Neuronal stem cell (in vitro differentiated cells): ENCODE results near the gene ATP1A3.

Experiments used
- DNase-seq: peaks from one replicate; pipeline ENCODE4 v3.0.0-alpha.2; 2013; ENCODE audit warnings: low spot score
- H2AFZ ChIP-seq: one replicate; pipeline ENCODE4 v1.6.1; 2013; ENCODE audit warnings: mild to moderate bottlenecking, low read length, inconsistent platforms
- H2AK5ac ChIP-seq: 2 replicates; pipeline ENCODE4 v1.6.1; 2013; ENCODE audit warnings: low read depth, mild to moderate bottlenecking, inconsistent platforms, low read length, moderate library complexity, mixed read lengths
- H2BK120ac ChIP-seq: 2 replicates; pipeline ENCODE4 v1.6.1; 2013; ENCODE audit warnings: low read depth, mild to moderate bottlenecking, inconsistent platforms, low read length, moderate library complexity, mixed read lengths
- H2BK12ac ChIP-seq: one replicate; pipeline ENCODE4 v1.6.1; 2013; ENCODE audit warnings: low read length, inconsistent platforms
- H2BK15ac ChIP-seq: 2 replicates; pipeline ENCODE4 v1.6.1; 2013; ENCODE audit warnings: mild to moderate bottlenecking, low read length, inconsistent platforms, mixed read lengths
- H2BK5ac ChIP-seq: one replicate; pipeline ENCODE4 v1.6.1; 2013; ENCODE audit warnings: inconsistent platforms, mild to moderate bottlenecking, low read length, moderate library complexity
- H3K14ac ChIP-seq: one replicate; pipeline ENCODE4 v1.6.1; 2013; ENCODE audit warnings: low read length, inconsistent platforms
- H3K18ac ChIP-seq: 2 replicates; pipeline ENCODE4 v1.6.1; 2013; ENCODE audit warnings: low read length, inconsistent platforms
- H3K23ac ChIP-seq: 2 replicates; pipeline ENCODE4 v1.6.1; 2013; ENCODE audit warnings: low read depth, mild to moderate bottlenecking, mixed read lengths, low read length, inconsistent platforms; ENCODE audit not compliant: poor library complexity
- H3K27ac ChIP-seq: replicated peaks from 3 replicates; pipeline ENCODE4 v1.5.1; 2013; ENCODE audit warnings: low read length, inconsistent platforms
- H3K27me3 ChIP-seq, 3 experiments: 2 replicates each; pipeline ENCODE4 v1.6.1; 2013; ENCODE audit warnings: low read length in 3 of 3, mild to moderate bottlenecking in 2 of 3, inconsistent platforms in 1 of 3, low read depth in 1 of 3, mixed read lengths in 1 of 3, moderate library complexity in 1 of 3; ENCODE audit not compliant: control insufficient read depth in 3 of 3, insufficient read depth in 3 of 3
- H3K36me3 ChIP-seq, 2 donors: replicated peaks in 1 of 2; 2 replicates each; pipeline ENCODE4 v1.6.1; 2013; ENCODE audit warnings: low read length in 2 of 2; ENCODE audit not compliant: control insufficient read depth in 2 of 2, insufficient read depth in 2 of 2
- H3K4ac ChIP-seq: 2 replicates; pipeline ENCODE4 v1.6.1; 2013; ENCODE audit warnings: inconsistent platforms, mild to moderate bottlenecking, low read length, moderate library complexity
- H3K4me1 ChIP-seq, 2 donors: 1 replicate in 1 of 2; 2 replicates in 1 of 2; pipeline ENCODE4 v1.6.1; 2013; ENCODE audit warnings: low read length in 2 of 2, low read depth in 1 of 2; ENCODE audit not compliant: control insufficient read depth in 2 of 2, insufficient read depth in 1 of 2
- H3K4me2 ChIP-seq: one replicate; pipeline ENCODE4 v1.6.1; 2013; ENCODE audit warnings: mild to moderate bottlenecking, low read length, inconsistent platforms; ENCODE audit not compliant: insufficient read depth, poor library complexity, severe bottlenecking
- H3K4me3 ChIP-seq, 2 donors: 2 replicates each; pipeline ENCODE4 v1.5.1; 2013; ENCODE audit warnings: low read length in 2 of 2, mild to moderate bottlenecking in 2 of 2, inconsistent platforms in 1 of 2, moderate library complexity in 1 of 2
- H3K79me1 ChIP-seq: one replicate; pipeline ENCODE4 v1.6.1; 2013; ENCODE audit warnings: low read depth, mild to moderate bottlenecking, inconsistent platforms, low read length, moderate library complexity
- H3K9ac ChIP-seq: one replicate; pipeline ENCODE4 v1.6.1; 2013; ENCODE audit warnings: mild to moderate bottlenecking, low read depth, low read length, inconsistent platforms; ENCODE audit not compliant: poor library complexity
- H3K9me3 ChIP-seq, 2 donors: replicated peaks in 1 of 2; 2 replicates each; pipeline versions ENCODE3 to v1.6.1; 2013; ENCODE audit warnings: low read length in 2 of 2, mild to moderate bottlenecking in 2 of 2, inconsistent platforms in 1 of 2, low read depth in 1 of 2, mixed read lengths in 1 of 2, moderate library complexity in 1 of 2; ENCODE audit not compliant: control insufficient read depth in 2 of 2, insufficient read depth in 1 of 2
- H4K8ac ChIP-seq: one replicate; pipeline ENCODE4 v1.6.1; 2013; ENCODE audit warnings: low read depth, mild to moderate bottlenecking, inconsistent platforms, low read length, moderate library complexity
- H4K91ac ChIP-seq: one replicate; pipeline ENCODE4 v1.6.1; 2013; ENCODE audit warnings: low read length, low read depth, mild to moderate bottlenecking, inconsistent platforms; ENCODE audit not compliant: poor library complexity
- WGBS, 2 donors: extraction: QIAGEN DNeasy Blood & Tissue Kit; methylation state at CpG; one replicate each; pipeline ENCODE4 v1.1.7; 2013; ENCODE audit warnings: missing lambda C conversion rate in 2 of 2, mixed read lengths in 1 of 2; ENCODE audit not compliant: insufficient read length in 2 of 2, insufficient replicate concordance in 1 of 2; ENCODE audit errors: extremely low coverage in 2 of 2; 5-methylcytosine and 5-hydroxymethylcytosine counted together

The ATP1A3 gene

DNA sequence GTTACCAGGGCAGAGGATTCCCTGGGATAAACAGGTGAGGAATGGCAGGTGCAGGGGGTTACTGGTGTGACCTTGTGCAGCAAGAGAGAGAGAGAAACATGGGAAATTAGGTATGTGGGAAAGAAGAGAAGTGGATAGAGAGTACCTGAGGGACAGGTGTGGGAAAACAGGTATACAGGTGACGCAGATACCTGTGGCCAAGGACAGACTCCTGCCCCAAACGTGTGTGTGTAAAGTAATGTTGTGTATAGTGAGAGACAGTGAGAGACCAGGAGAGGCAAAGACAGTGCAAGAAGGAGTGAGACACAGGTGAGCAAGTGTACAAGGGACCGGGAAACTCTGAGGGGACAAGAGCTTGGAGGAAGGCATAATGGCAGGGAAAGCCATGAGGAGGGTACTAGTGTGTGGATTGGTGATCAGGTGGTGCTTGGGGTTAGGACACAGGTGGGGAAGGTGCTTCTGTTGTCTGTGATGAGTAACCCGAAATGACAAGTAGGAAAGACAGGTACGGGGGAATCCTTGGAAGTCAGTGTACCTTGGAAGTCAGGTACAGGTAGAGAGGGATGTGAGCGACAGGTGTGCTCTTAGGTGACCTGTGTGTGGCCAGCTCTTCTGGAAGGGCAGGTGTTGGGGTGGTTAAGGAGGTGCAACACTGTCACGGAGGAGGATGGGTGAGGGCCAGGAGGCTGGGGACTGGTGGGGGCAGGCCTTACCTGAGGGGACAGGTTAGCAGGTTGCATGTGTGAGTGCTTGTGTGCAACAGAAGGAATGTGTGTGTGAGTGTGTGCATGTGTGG, 68.6 kb downstream of the ATP1A3 start:
- Histone ChIP-seq H2AK5ac (no peak overlapping the region), H3K36me3 (no peaks in the 10 kb centered on the region), H4K8ac (no peak overlapping the region), H3K27ac (no peak overlapping the region), H2BK15ac (no peak overlapping the region), H3K9me3 (peaks cover 0 to 12% of the 10 kb centered on the region in 2 donors), H3K79me1 (no peaks in the 10 kb centered on the region), H3K23ac (no peak overlapping the region), H3K4me3 (peak overlapping the region in 1 of 2 donors; percentile 6), H3K9ac (no peak overlapping the region), H2BK120ac (no peak overlapping the region), H3K14ac (no peak overlapping the region), H2BK12ac (no peak overlapping the region), H3K4me1 (peaks cover 6 to 10% of the 10 kb centered on the region in 2 donors), H2AFZ (no peak overlapping the region), H3K4ac (no peak overlapping the region), H2BK5ac (no peak overlapping the region), H3K18ac (no peak overlapping the region), H3K4me2 (no peak overlapping the region), H3K27me3 (peaks cover 47 to 94% (median 88%) of the 10 kb centered on the region in 3 experiments), H4K91ac (no peak overlapping the region)
- no CpG with 5 or more reads among the region's 7 CpGs for WGBS, 2 donors
- DNase-seq: no peak

DNA sequence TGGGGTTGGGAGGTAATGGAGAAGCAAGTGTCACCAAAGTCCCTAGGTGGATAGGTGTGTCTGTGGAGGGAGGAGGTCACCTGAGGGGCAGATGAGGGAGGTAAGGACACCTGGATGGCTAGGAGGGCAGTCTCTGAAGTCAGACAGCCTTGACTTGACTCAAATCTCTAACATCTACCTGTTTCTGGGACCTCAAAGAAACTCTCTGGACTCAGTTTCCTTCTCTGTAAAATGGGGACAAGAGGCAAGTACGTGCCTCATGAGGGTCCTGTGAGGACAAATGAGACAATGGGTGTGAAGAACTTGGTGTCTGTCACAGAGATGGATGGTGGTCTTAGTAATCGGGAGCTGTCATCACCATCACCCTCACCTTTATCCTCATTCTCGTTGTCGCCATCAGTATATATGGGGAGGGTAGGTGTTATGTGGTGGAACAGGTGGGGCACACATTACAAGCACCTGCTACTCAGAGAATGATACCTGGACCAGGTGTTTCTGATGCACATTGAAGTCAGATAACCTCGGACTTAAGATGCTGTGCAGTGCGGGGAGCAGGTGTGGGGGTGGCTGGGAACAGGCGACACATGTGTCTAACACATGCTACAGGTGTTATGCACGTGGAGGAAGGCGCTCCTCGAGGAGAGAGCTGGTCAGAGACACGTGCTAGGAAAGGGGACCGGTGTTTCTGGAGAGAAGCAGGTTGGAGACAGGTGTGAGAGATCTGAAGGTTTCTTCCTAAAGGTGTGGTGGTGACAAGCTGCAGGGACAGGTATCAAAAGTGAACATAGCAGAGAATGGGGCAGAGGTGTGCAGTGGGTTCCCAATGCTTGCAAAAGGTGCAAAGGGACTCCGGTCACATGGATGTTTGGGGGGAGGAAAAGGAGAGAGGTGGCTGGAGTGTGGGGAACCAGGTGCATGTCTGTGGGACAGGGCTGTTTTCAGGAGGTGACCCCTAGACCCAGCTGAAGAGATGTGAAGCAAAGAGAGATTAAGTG, 69.6 kb downstream of the ATP1A3 start:
- Histone ChIP-seq H3K18ac (no peak overlapping the region), H3K27me3 (peaks cover 39 to 94% (median 86%) of the 10 kb centered on the region in 3 experiments), H2BK15ac (no peak overlapping the region), H3K4me1 (peaks cover 6 to 10% of the 10 kb centered on the region in 2 donors), H3K27ac (no peak overlapping the region), H3K4me2 (no peak overlapping the region), H2AK5ac (no peak overlapping the region), H3K4me3 (no peak overlapping the region), H3K9me3 (peaks cover 0 to 17% of the 10 kb centered on the region in 2 donors), H3K14ac (no peak overlapping the region), H4K8ac (no peak overlapping the region), H2AFZ (no peak overlapping the region), H3K4ac (no peak overlapping the region), H3K79me1 (no peaks in the 10 kb centered on the region), H3K23ac (peak overlapping the region; percentile 18), H2BK120ac (no peak overlapping the region), H3K36me3 (no peaks in the 10 kb centered on the region), H2BK12ac (no peak overlapping the region), H3K9ac (no peak overlapping the region), H2BK5ac (no peak overlapping the region), H4K91ac (no peak overlapping the region)
- no CpG with 5 or more reads among the region's 13 CpGs for WGBS, 2 donors
- no peak for DNase-seq

DNA sequence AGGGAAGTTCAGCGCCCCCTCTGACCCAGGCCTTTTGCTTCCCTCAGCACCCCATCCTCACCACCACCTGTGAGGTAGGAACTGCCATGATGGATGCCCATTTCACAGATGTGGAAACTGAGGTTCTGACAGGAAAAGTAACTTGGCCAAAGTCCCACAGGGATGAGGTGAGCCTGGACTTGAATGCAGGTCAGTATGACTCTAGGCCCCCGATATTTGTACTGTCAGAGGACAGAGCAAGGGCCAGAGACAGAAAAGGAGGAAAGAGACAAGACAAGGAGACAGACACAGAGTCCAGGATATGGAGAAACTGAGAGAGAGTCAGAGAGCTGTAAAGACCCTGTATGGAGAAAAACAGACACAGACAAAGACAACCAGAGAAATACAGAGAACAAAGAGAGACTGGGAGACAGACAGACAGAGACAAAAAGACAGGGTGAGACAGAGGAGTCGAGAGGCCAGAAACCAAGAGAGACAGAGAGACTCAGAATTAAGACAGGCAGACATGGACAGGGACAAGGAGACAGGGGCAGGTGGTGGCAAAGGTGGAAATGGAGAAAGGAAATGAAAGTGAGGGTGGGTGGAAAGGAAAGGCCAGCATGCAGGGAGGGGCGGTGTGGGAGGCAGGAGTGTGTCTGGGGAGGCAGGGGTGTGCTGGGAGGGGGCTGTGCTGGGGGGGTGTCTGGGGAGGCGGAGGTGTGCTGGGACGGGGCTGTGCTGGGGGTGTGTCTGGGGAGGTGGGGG, 70.8 kb downstream of the ATP1A3 start:
- H3K27ac ChIP-seq: no peak overlapping the region
- peaks cover 0 to 3% of the 10 kb centered on the region in 2 donors for H3K36me3 ChIP-seq
- no peak overlapping the region for H2BK15ac ChIP-seq
- no peak for DNase-seq
- no peak overlapping the region for H2AK5ac ChIP-seq
- no peak overlapping the region for H3K9ac ChIP-seq
- H3K9me3 ChIP-seq: peaks cover 0 to 25% of the 10 kb centered on the region in 2 donors
- no peak overlapping the region for H2BK12ac ChIP-seq
- H3K4ac ChIP-seq: no peak overlapping the region
- peak overlapping the region; percentile 19 for H2BK5ac ChIP-seq
- no peak overlapping the region for H3K23ac ChIP-seq
- H3K4me1 ChIP-seq: peaks cover 2 to 3% of the 10 kb centered on the region in 2 donors
- H2BK120ac ChIP-seq: no peak overlapping the region
- no peak overlapping the region for H3K14ac ChIP-seq
- H3K18ac ChIP-seq: no peak overlapping the region
- H2AFZ ChIP-seq: no peak overlapping the region
- no peak overlapping the region for H3K4me2 ChIP-seq
- WGBS, 2 donors: no CpG with 5 or more reads among the region's 6 CpGs
- no peak overlapping the region for H4K8ac ChIP-seq
- peaks cover 3% of the 10 kb centered on the region for H3K79me1 ChIP-seq
- H3K4me3 ChIP-seq: no peak overlapping the region
- no peak overlapping the region for H4K91ac ChIP-seq
- peaks cover 30 to 95% (median 84%) of the 10 kb centered on the region in 3 experiments for H3K27me3 ChIP-seq
